HepG2 (cell line): ENCODE data around the gene UCKL1. TPM values are rescaled to one million over a fixed set of nuclear protein-coding genes. Genes with fewer than 3 reads are reported as not detected.
A peak's percentile ranks its signal among the peaks of the same experiment; 100 is the strongest.

Source experiments
- CREM ChIP-seq, 2 experiments: sonication (generic) in 1 of 2; formaldehyde crosslinking in 1 of 2; IDR thresholded peaks; 2 replicates each; pipeline versions ENCODE4 v1.4.0 to v1.6.1; 2016 to 2020; ENCODE audit warnings: antibody characterized with exemption in 1 of 2, mild to moderate bottlenecking in 1 of 2, missing genetic modification reagents in 1 of 2
- FOXC1 ChIP-seq: sonication (generic); formaldehyde crosslinking; IDR thresholded peaks from 2 replicates; pipeline ENCODE4 v1.8.0; 2022; ENCODE audit warnings: mild to moderate bottlenecking, missing genetic modification reagents, borderline replicate concordance
- NFE2L1 ChIP-seq: sonication (generic); formaldehyde crosslinking; IDR thresholded peaks from 2 replicates; pipeline ENCODE4 v1.4.0; 2020; ENCODE audit warnings: missing genetic modification reagents, mild to moderate bottlenecking, borderline replicate concordance
- RBFOX2 ChIP-seq: fragments of 200-400 bp; formaldehyde crosslinking; IDR thresholded peaks from 2 replicates; pipeline ENCODE4 v1.6.1; 2017; ENCODE audit warnings: low read depth, mild to moderate bottlenecking, low read length
- SIN3A ChIP-seq: IDR thresholded peaks from 2 replicates; pipeline ENCODE4 v1.6.1; 2011; ENCODE audit warnings: low read depth, mild to moderate bottlenecking, control low read depth, low read length, borderline replicate concordance
- SNAI1 ChIP-seq: sonication (generic); formaldehyde crosslinking; IDR thresholded peaks from 2 replicates; pipeline ENCODE4 v1.5.0; 2020; ENCODE audit warnings: mild to moderate bottlenecking, missing genetic modification reagents, borderline replicate concordance
- ZBTB20 ChIP-seq: sonication (generic); formaldehyde crosslinking; IDR thresholded peaks from 2 replicates; pipeline ENCODE4 v1.8.1; 2023; ENCODE audit warnings: missing genetic modification reagents, low read depth, mild to moderate bottlenecking, borderline replicate concordance
- ZNF318 ChIP-seq: sonication (generic); formaldehyde crosslinking; IDR thresholded peaks from 2 replicates; pipeline ENCODE4 v1.4.0; 2020; ENCODE audit warnings: mild to moderate bottlenecking, missing genetic modification reagents
- ZNF331 ChIP-seq: sonication (generic); formaldehyde crosslinking; IDR thresholded peaks from 2 replicates; pipeline ENCODE4 v1.4.0; 2020; ENCODE audit warnings: missing genetic modification reagents
- ZNF484 ChIP-seq: sonication (generic); formaldehyde crosslinking; IDR thresholded peaks from 2 replicates; pipeline ENCODE4 v1.5.1; 2020; ENCODE audit warnings: mild to moderate bottlenecking, low read depth, missing genetic modification reagents, borderline replicate concordance
- ZNF530 ChIP-seq: sonication (generic); formaldehyde crosslinking; IDR thresholded peaks from 2 replicates; pipeline ENCODE4 v1.5.0; 2020; ENCODE audit warnings: low read depth, mild to moderate bottlenecking, missing genetic modification reagents
- ZNF691 ChIP-seq: sonication (generic); formaldehyde crosslinking; IDR thresholded peaks from 2 replicates; pipeline ENCODE4 v1.4.0; 2020; ENCODE audit warnings: missing genetic modification reagents, low read depth, mild to moderate bottlenecking, borderline replicate concordance
- ZNF781 ChIP-seq: sonication (generic); formaldehyde crosslinking; IDR thresholded peaks from 2 replicates; pipeline ENCODE4 v1.5.1; 2020; ENCODE audit warnings: borderline replicate concordance, mild to moderate bottlenecking, missing genetic modification reagents; ENCODE audit errors: not compliant biosample characterization
- ZSCAN9 ChIP-seq: IDR thresholded peaks from 2 replicates; pipeline ENCODE4 v1.6.1; 2016; ENCODE audit warnings: borderline replicate concordance
- polyA plus RNA-seq, 8 experiments: library from polyadenylated mRNA; depleted of rRNA in 3 of 8; stranded (reverse) in 7 of 8; unstranded in 1 of 8; fragments of >200 nt; fragmentation: Illumina TruSeq in 4 of 8; extraction: Trizol in 4 of 8; gene quantifications; 2 replicates each; pipeline versions ENCODE4 v1.2.1 to v1.2.3, GENCODE V29; 2011 to 2016; ENCODE audit warnings: low read depth in 4 of 8, missing spikeins in 1 of 8, mixed read lengths in 1 of 8; ENCODE audit not compliant: insufficient read depth in 1 of 8
- total RNA-seq, 5 experiments: library from RNA; depleted of rRNA; stranded (reverse); fragments of >200 nt; fragmentation: Illumina TruSeq; extraction: Trizol; gene quantifications; 2 replicates each; pipeline ENCODE4 v1.2.3, GENCODE V29; 2016; ENCODE audit warnings: low read depth in 1 of 5

UCKL1 gene
- total and polyA plus RNA-seq, 2 of the 13 experiments (the other 11 are each of a cell fraction or from before 2014, with no cell fraction given), result 50.2 to 126 TPM

GRCh38 chr20:63955827-63956663 lies at the start of gene UCKL1 (continued):
- peak; percentile 96 for TF ChIP-seq ZNF318 (CRISPR knock-in tag)
- TF ChIP-seq FOXC1 (CRISPR knock-in tag), result peak; percentile 100
- TF ChIP-seq SIN3A, result peak; percentile 95
- peak; percentile 87 for TF ChIP-seq ZSCAN9 (CRISPR knock-in tag)
- TF ChIP-seq ZNF331, result peak; percentile 95
- peak; percentile 98 for TF ChIP-seq CREM (IDR thresholded peaks at IDR 0.05)
- no peak for TF ChIP-seq CREM (CRISPR knock-in tag; IDR thresholded peaks at IDR 0.05)
- TF ChIP-seq SNAI1 (CRISPR knock-in tag), result no peak; the same call in 1 of the 2 replicates
- peak; percentile 90 for TF ChIP-seq NFE2L1 (CRISPR knock-in tag)
- peak; percentile 65 for TF ChIP-seq ZBTB20 (CRISPR knock-in tag)
- peak; percentile 92 for TF ChIP-seq ZNF530
- peak; percentile 100 for TF ChIP-seq RBFOX2
- TF ChIP-seq ZNF484 (CRISPR knock-in tag), result peak; percentile 73; the same call in 1 of the 2 replicates
- peak; percentile 88 for TF ChIP-seq ZNF781 (CRISPR knock-in tag)
- peak; percentile 98 for TF ChIP-seq ZNF691 (CRISPR knock-in tag)
